Choroid plexus epithelial cell (primary cell): ENCODE results near the gene IFT88.

Experiments used
- DNase-seq: peaks from one replicate; pipeline ENCODE4 v3.0.0-alpha.2; 2010; ENCODE audit warnings: low read depth
- H3K4me3 ChIP-seq: 2 replicates; pipeline ENCODE4 v1.5.1; 2011; ENCODE audit warnings: low read depth, mild to moderate bottlenecking, control low read depth, low read length, moderate library complexity
- CTCF ChIP-seq: conservative IDR thresholded peaks from 2 replicates; pipeline ENCODE4 v1.5.1; 2011; ENCODE audit warnings: low read depth, mild to moderate bottlenecking, control low read depth, inconsistent platforms, low read length, moderate library complexity

The IFT88 gene

GRCh38 chr13:20566898-20567874, at the start of gene IFT88:
Gene IFT88, plus strand, starts transcription at chr13:20567157. Its CDS starts 7,229 bp downstream, at chr13:20574386.
- DNase-seq = peak; percentile 84
- no peak for TF ChIP-seq CTCF
- peak within 1 kb of the TSS; percentile 91 for H3K4me3 ChIP-seq

GRCh38 chr13:20518660-20519100, 48.3 kb upstream of the IFT88 start:
- DNase-seq = no peak
- TF ChIP-seq CTCF = no peak
- no peak overlapping the region for H3K4me3 ChIP-seq

- no peak for TF ChIP-seq CTCF
- no peak overlapping the region for H3K4me3 ChIP-seq
- no peak for DNase-seq
Observed at GRCh38 chr13:20519875-20520274, 47.1 kb upstream of the IFT88 start.

GRCh38 chr13:20521364-20522115, 45.4 kb upstream of the IFT88 start:
- H3K4me3 ChIP-seq = no peak overlapping the region
- TF ChIP-seq CTCF = no peak

GRCh38 chr13:20525144-20525600, 41.8 kb upstream of the IFT88 start:
- no peak for TF ChIP-seq CTCF
- DNase-seq = no peak
- peak overlapping the region; percentile 76 for H3K4me3 ChIP-seq

More at GRCh38 chr13:20521364-20522115, 45.4 kb upstream of the IFT88 start:
- DNase-seq = no peak

GRCh38 chr13:20525601-20526544, 41.1 kb upstream of the IFT88 start, which contains the start of gene CRYL1:
Gene CRYL1, minus strand, starts transcription at chr13:20525857. Its CDS starts 63 bp downstream, at chr13:20525794.
- TF ChIP-seq CTCF = no peak
- H3K4me3 ChIP-seq = peak within 1 kb of the TSS; percentile 76
- DNase-seq = peak; percentile 46
